ENCODE data around the gene ANTXR2.

ANTXR2 gene

DNA sequence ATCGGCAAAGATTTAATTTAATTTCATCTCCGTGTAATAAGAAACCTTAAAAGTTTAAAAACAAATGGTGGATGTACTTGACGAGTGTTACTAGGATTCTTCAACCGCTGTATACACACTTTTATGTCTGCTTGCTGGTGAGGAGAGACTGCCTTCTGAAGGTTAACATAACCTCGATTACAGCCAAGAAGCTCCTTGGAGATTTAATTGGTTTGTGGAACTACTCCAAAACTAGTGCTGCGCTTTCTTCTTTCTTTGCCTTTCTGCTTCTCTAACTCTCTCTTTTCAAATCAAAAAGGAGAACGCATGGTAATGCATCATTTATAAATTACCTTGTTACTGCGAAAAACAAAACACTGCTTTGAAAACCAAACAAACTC, 109.0 kb downstream of the ANTXR2 start:
- no peaks in the 10 kb centered on the region for H3K27me3 ChIP-seq
- no peak overlapping the region for H3K4me3 ChIP-seq (ENCODE audit: low read depth, low read length)
- H3K36me3 ChIP-seq: no peaks in the 10 kb centered on the region; the same call in 1 of the 2 replicates
- H3K9me3 ChIP-seq: no peaks in the 10 kb centered on the region
- TF ChIP-seq, protein P1, sequence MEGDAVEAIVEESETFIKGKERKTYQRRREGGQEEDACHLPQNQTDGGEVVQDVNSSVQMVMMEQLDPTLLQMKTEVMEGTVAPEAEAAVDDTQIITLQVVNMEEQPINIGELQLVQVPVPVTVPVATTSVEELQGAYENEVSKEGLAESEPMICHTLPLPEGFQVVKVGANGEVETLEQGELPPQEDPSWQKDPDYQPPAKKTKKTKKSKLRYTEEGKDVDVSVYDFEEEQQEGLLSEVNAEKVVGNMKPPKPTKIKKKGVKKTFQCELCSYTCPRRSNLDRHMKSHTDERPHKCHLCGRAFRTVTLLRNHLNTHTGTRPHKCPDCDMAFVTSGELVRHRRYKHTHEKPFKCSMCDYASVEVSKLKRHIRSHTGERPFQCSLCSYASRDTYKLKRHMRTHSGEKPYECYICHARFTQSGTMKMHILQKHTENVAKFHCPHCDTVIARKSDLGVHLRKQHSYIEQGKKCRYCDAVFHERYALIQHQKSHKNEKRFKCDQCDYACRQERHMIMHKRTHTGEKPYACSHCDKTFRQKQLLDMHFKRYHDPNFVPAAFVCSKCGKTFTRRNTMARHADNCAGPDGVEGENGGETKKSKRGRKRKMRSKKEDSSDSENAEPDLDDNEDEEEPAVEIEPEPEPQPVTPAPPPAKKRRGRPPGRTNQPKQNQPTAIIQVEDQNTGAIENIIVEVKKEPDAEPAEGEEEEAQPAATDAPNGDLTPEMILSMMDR (IDR thresholded peaks at IDR 0.05; ENCODE audit: low read depth, low read length): no peak
- H3K4me1 ChIP-seq: no peaks in the 10 kb centered on the region
- DNase-seq: no peak

DNA sequence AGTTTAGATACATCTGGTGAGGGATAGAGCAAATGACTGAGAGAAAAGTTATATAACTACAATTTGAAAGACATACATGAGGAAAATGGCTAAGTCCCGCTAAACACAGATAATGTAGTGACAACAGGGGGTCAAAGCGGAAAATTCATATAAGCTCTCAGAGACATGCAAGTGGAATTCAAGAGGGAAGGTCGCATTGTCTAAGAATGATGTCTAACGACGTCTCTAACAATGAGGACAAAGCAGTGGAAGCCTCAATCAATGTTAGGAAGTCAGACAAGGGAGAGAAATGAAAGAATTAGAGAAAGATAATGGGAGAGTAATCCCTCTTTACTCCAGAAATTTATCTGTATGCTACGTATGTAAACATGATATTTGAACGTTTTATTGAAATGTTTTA, 113.4 kb downstream of the ANTXR2 start:
- Histone ChIP-seq H3K4me1 (peaks cover 6% of the 10 kb centered on the region; the same call in 1 of the 2 replicates), H3K4me3 (ENCODE audit: low read depth, low read length) (no peak overlapping the region), H3K36me3 (no peaks in the 10 kb centered on the region; the same call in 1 of the 2 replicates), H3K9me3 (no peaks in the 10 kb centered on the region), H3K27me3 (no peaks in the 10 kb centered on the region)
- DNase-seq: no peak
- TF ChIP-seq, protein P1 (IDR thresholded peaks at IDR 0.05; ENCODE audit: low read depth, low read length): no peak

DNA sequence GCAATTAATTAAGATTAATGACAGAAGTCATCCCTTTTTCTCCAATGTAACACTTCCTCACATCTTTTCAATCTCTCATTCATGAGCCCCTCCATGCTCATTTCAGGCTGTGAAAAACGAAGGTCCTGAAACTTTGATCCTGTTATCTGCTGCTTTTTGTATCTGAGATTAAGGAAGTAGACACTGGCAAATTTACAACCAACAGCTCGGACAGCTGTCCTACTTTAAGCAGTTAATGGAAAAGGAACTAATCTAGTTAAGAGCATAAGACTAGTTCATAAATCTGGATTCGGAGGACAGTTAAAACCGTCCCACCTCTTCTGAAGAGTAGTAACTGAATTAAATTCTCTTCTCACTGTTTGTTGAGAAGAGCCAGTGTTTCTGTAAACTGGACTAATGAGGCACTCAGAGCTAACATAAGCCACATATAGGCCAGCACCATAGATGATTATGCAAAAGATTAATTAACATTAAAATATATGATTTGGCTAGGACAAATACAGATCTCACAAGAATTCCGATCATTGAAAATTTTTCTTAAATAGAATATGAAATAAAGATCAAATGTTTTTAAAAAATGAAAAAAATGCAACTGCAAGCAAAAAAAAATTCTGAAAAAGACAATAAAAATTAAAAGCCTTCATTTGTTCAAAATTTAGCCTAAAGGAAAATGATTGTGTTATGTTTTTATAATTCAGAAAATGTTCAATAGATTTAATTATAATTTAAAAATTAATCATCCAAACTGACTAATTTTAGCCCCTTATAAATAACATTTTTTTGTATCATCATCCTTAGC, 114.4 kb downstream of the ANTXR2 start:
- DNase-seq: no peak
- H3K4me3 ChIP-seq (ENCODE audit: low read depth, low read length): no peak overlapping the region
- no peaks in the 10 kb centered on the region for H3K27me3 ChIP-seq
- no peaks in the 10 kb centered on the region for H3K9me3 ChIP-seq
- no peaks in the 10 kb centered on the region for H3K36me3 ChIP-seq
- peaks cover 6% of the 10 kb centered on the region; the same call in 1 of the 2 replicates for H3K4me1 ChIP-seq
- TF ChIP-seq, protein P1 (IDR thresholded peaks at IDR 0.05; ENCODE audit: low read depth, low read length): no peak

DNA sequence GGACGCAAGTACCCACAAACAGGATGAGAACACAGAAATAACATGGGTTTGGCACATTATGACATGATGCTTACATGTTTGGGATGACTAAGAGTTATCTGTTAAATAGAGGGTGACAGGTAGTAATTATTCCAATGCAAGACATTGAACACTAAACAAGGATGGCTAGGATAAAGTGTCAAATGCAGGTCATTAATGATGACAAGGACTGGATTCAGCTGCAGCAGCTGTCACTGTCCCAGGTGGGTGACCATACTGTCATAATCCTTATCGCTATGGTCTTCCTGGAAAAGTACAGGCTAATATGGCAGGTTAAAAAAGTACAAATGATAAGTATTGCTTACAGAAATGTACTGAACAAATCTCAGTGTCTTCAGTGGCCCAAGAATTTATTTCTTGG, 123.9 kb downstream of the ANTXR2 start:
- no peak for DNase-seq
- Histone ChIP-seq H3K27me3 (no peaks in the 10 kb centered on the region), H3K4me1 (no peaks in the 10 kb centered on the region), H3K36me3 (no peaks in the 10 kb centered on the region), H3K9me3 (no peaks in the 10 kb centered on the region), H3K4me3 (ENCODE audit: low read depth, low read length) (no peak overlapping the region)
- TF ChIP-seq, protein P1 (IDR thresholded peaks at IDR 0.05; ENCODE audit: low read depth, low read length): no peak

DNA sequence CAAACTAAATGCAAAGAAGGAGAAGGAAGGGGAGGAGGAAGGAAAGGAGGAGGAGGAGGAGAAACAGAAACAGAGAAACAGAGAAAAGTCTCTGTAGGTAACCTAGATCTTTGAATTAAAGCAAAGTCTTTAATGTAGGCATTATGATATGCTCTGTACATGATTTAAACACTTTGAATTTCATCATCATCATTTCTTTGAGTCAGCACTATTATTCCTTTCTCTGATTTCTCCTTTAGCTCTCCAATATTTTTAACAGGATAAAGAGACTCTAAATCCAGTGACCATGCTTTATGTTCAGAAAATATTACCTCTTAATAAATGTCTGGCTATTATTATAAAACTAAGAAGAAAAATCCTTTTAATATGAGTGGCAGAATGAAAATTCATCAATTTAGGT, 124.3 kb downstream of the ANTXR2 start:
- no peaks in the 10 kb centered on the region for H3K36me3 ChIP-seq
- TF ChIP-seq, protein P1 (IDR thresholded peaks at IDR 0.05; ENCODE audit: low read depth, low read length): no peak
- no peak for DNase-seq
- no peak overlapping the region for H3K4me3 ChIP-seq (ENCODE audit: low read depth, low read length)
- H3K27me3 ChIP-seq: no peaks in the 10 kb centered on the region
- H3K4me1 ChIP-seq: no peaks in the 10 kb centered on the region
- no peaks in the 10 kb centered on the region for H3K9me3 ChIP-seq

DNA sequence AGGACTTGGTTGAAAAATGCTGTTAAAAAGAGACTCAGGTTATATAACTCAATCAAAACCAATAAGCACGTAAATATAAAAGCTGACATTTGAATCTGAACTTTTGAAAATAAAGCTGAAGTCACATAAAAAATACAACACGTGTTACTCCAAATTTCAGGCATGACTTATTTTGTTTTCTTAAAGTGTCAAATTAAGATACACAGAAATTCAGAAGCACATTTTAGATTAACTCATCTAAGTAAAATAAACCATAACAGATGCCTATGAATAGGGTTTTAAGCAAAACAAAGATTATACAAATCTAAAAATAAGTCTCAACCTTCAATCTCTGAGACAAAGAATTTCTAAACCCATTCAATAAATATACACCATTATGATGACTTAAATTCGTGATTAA, 124.8 kb downstream of the ANTXR2 start:
- TF ChIP-seq, protein P1 (IDR thresholded peaks at IDR 0.05; ENCODE audit: low read depth, low read length): no peak
- DNase-seq: no peak
- H3K4me1 ChIP-seq: no peaks in the 10 kb centered on the region
- H3K9me3 ChIP-seq: no peaks in the 10 kb centered on the region
- no peaks in the 10 kb centered on the region for H3K27me3 ChIP-seq
- H3K36me3 ChIP-seq: no peaks in the 10 kb centered on the region
- H3K4me3 ChIP-seq (ENCODE audit: low read depth, low read length): no peak overlapping the region

Measured in BE2C (cell line).